OCI-LY1 (cell line): ENCODE measurements around the gene MRPS27.

Source experiments
- H2AFZ ChIP-seq: fragments of 200-600 bp; sonication (generic), shearing (Covaris generic); 2 replicates; pipeline ENCODE4 v1.6.0; 2014; ENCODE audit warnings: antibody characterized with exemption, mild to moderate bottlenecking, low read length
- H3F3A ChIP-seq: fragments of 200-600 bp; sonication (generic), shearing (Covaris generic); 2 replicates; pipeline ENCODE4 v1.6.0; 2014; ENCODE audit warnings: mild to moderate bottlenecking, antibody characterized with exemption, low read length, moderate library complexity; ENCODE audit not compliant: insufficient read depth
- H3K27ac ChIP-seq: fragments of 200-600 bp; sonication (generic); 2 replicates; pipeline ENCODE4 v1.5.1; 2014; ENCODE audit warnings: low read length, mixed run types, mild to moderate bottlenecking, low read depth; ENCODE audit not compliant: poor library complexity, severe bottlenecking
- H3K27me3 ChIP-seq: fragments of 200-600 bp; sonication (generic); 2 replicates; pipeline ENCODE4 v1.6.0; 2014; ENCODE audit warnings: antibody characterized with exemption, mild to moderate bottlenecking, low read length, moderate library complexity; ENCODE audit not compliant: insufficient read depth
- H3K36me3 ChIP-seq: fragments of 200-600 bp; sonication (generic); 2 replicates; pipeline ENCODE4 v1.6.1; 2014; ENCODE audit warnings: mild to moderate bottlenecking, antibody characterized with exemption, low read length, moderate library complexity, mixed read lengths; ENCODE audit not compliant: insufficient read depth
- H3K4me1 ChIP-seq: fragments of 200-600 bp; sonication (generic); 2 replicates; pipeline ENCODE4 v1.5.1; 2014; ENCODE audit warnings: mild to moderate bottlenecking, low read length, moderate library complexity; ENCODE audit not compliant: insufficient read depth, severe bottlenecking
- H3K4me2 ChIP-seq: fragments of 200-600 bp; sonication (generic), shearing (Covaris generic); 2 replicates; pipeline ENCODE4 v1.6.1; 2014; ENCODE audit warnings: low read length
- H3K4me3 ChIP-seq: fragments of 200-600 bp; sonication (generic); 2 replicates; pipeline ENCODE4 v1.5.1; 2014; ENCODE audit warnings: low read length, low read depth, mild to moderate bottlenecking, mixed read lengths; ENCODE audit not compliant: poor library complexity, severe bottlenecking
- H3K79me2 ChIP-seq: fragments of 200-600 bp; shearing (Covaris generic); 2 replicates; pipeline ENCODE4 v1.6.1; 2016; ENCODE audit warnings: mixed run types, low read length, mixed read lengths; ENCODE audit not compliant: insufficient read depth
- H3K9ac ChIP-seq: fragments of 200-600 bp; sonication (generic), shearing (Covaris generic); 2 replicates; pipeline ENCODE4 v1.6.1; 2014; ENCODE audit warnings: mild to moderate bottlenecking, low read length, mixed read lengths
- H3K9me2 ChIP-seq: fragments of 200-600 bp; sonication (generic), shearing (Covaris generic); 2 replicates; pipeline ENCODE4 v1.6.1; 2014; ENCODE audit warnings: low read depth, mild to moderate bottlenecking, low read length, mixed read lengths
- H3K9me3 ChIP-seq: fragments of 200-600 bp; shearing (Covaris generic); 2 replicates; pipeline ENCODE4 v1.6.1; 2014; ENCODE audit warnings: low read length, mixed read lengths
- H4K20me1 ChIP-seq: fragments of 200-600 bp; sonication (generic), shearing (Covaris generic); 2 replicates; pipeline ENCODE4 v1.6.0; 2016; ENCODE audit warnings: mild to moderate bottlenecking, low read length; ENCODE audit not compliant: insufficient read depth
- CTCF ChIP-seq: fragments of 200-600 bp; sonication (generic), shearing (Covaris generic); IDR thresholded peaks from 2 replicates; pipeline ENCODE4 v1.5.1; 2017; ENCODE audit warnings: mild to moderate bottlenecking, antibody characterized with exemption, low read length, moderate library complexity, mixed read lengths
- EZH2 ChIP-seq: fragments of 200-600 bp; sonication (generic), shearing (Covaris generic); IDR thresholded peaks from 2 replicates; pipeline ENCODE4 v1.8.0; 2017; ENCODE audit warnings: borderline replicate concordance, mixed run types, mild to moderate bottlenecking, antibody characterized with exemption, low read length, moderate library complexity, mixed read lengths

The MRPS27 gene

GRCh38 chr5:72358925-72359324 is 38.9 kb upstream of the MRPS27 start:
- H3K27me3 ChIP-seq, result no peaks in the 10 kb centered on the region
- no peaks in the 10 kb centered on the region for H4K20me1 ChIP-seq
- H3K9me3 ChIP-seq, result no peaks in the 10 kb centered on the region
- H3K4me2 ChIP-seq, result no peak overlapping the region
- H3K4me3 ChIP-seq, result no peak overlapping the region
- TF ChIP-seq EZH2, result no peak
- no peak for TF ChIP-seq CTCF
- H3K79me2 ChIP-seq, result no peaks in the 10 kb centered on the region
- no peak overlapping the region for H3K9ac ChIP-seq
- H2AFZ ChIP-seq, result no peak overlapping the region
- no peaks in the 10 kb centered on the region for H3K9me2 ChIP-seq
- H3K4me1 ChIP-seq, result no peaks in the 10 kb centered on the region
- H3K27ac ChIP-seq, result no peak overlapping the region
- peaks cover 60% of the 10 kb centered on the region for H3K36me3 ChIP-seq
- no peaks in the 10 kb centered on the region for H3F3A ChIP-seq

GRCh38 chr5:72356361-72356760 is 36.3 kb upstream of the MRPS27 start:
- Histone ChIP-seq H3K4me2 (no peak overlapping the region), H4K20me1 (no peaks in the 10 kb centered on the region), H3K27ac (no peak overlapping the region), H3K79me2 (no peaks in the 10 kb centered on the region), H3K9ac (no peak overlapping the region), H3K9me2 (no peaks in the 10 kb centered on the region), H3K9me3 (no peaks in the 10 kb centered on the region), H3K36me3 (peaks cover 38% of the 10 kb centered on the region), H3F3A (no peaks in the 10 kb centered on the region), H3K27me3 (no peaks in the 10 kb centered on the region), H3K4me1 (no peaks in the 10 kb centered on the region), H3K4me3 (no peak overlapping the region), H2AFZ (no peak overlapping the region)
- TF ChIP-seq CTCF, result no peak
- TF ChIP-seq EZH2, result no peak

- Histone ChIP-seq H3K4me2 (no peak overlapping the region), H3K4me3 (no peak overlapping the region), H3K27ac (no peak overlapping the region), H2AFZ (no peak overlapping the region), H3K9ac (no peak overlapping the region), H3K27me3 (no peaks in the 10 kb centered on the region), H3K36me3 (peaks cover 32% of the 10 kb centered on the region), H3F3A (no peaks in the 10 kb centered on the region), H4K20me1 (no peaks in the 10 kb centered on the region), H3K9me2 (no peaks in the 10 kb centered on the region), H3K9me3 (no peaks in the 10 kb centered on the region), H3K79me2 (no peaks in the 10 kb centered on the region), H3K4me1 (no peaks in the 10 kb centered on the region)
- TF ChIP-seq EZH2 (no peak), CTCF (no peak)
Observed at GRCh38 chr5:72355706-72356299, 35.8 kb upstream of the MRPS27 start.
